Activated T-cell treated with anti-CD3 and anti-CD28 coated beads for 4 hours (primary cell): ENCODE data around the gene ZBTB9.

ENCODE experiments used
- DNase-seq: peaks from one replicate; pipeline ENCODE4 v3.0.0-alpha.2; 2020

ZBTB9 gene

DNA sequence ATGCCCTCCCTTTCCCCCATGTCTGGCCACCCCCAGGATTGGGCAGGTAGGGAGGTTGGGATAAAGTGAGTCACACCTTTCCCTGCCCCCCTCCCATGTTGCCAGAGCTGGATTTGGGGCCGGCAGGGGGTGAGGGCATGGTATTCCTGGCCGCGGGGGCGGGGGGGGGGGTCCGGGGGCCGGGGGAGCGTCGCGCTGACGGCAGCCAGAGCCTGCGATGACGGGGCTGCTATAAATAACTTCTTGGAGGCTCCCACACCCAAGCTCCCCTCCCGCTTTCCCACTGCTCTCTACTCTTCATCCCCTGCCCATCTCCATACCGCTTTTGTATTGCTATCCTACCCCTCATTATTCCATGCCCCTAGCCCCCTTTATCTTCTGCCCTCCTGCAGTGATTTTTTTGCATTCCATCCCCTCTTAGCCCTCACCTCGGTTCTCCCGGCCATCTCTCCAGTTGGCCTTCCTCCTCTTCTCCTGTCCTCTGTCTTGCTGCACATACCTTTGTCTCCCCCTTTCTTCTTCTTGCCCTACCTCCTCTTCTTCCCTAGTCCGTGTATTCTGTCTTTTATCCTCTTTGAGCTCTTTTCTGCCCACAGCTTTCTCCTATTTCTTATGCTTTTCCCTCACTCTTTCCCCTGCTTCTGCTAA is 20.7 kb upstream of the ZBTB9 start:
- no peak for DNase-seq

DNA sequence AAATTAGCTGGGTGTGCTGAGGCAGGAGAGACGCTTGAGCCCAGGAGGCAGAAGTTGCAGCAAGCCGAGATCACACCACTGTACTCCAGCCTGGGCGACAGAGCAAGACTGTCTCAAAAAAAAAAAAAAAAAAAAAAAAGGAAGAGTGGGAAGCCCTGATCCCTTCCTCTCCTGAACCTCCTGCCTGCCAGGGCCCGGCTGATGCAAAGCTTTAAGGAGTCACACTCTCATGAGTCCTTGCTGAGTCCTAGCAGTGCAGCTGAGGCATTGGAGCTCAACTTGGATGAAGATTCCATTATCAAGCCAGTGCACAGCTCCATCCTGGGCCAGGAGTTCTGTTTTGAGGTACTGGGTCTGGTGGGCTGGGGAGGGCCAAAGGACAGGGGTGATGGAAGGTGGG is 19.4 kb upstream of the ZBTB9 start:
- DNase-seq, result no peak

DNA sequence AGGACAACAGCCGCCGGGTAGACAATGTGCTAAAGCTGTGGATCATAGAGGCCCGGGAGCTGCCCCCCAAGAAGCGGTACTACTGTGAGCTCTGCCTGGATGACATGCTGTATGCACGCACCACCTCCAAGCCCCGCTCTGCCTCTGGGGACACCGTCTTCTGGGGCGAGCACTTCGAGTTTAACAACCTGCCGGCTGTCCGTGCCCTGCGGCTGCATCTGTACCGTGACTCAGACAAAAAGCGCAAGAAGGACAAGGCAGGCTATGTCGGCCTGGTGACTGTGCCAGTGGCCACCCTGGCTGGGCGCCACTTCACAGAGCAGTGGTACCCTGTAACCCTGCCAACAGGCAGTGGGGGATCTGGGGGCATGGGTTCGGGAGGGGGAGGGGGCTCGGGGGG is 16.7 kb upstream of the ZBTB9 start:
- no peak for DNase-seq

DNA sequence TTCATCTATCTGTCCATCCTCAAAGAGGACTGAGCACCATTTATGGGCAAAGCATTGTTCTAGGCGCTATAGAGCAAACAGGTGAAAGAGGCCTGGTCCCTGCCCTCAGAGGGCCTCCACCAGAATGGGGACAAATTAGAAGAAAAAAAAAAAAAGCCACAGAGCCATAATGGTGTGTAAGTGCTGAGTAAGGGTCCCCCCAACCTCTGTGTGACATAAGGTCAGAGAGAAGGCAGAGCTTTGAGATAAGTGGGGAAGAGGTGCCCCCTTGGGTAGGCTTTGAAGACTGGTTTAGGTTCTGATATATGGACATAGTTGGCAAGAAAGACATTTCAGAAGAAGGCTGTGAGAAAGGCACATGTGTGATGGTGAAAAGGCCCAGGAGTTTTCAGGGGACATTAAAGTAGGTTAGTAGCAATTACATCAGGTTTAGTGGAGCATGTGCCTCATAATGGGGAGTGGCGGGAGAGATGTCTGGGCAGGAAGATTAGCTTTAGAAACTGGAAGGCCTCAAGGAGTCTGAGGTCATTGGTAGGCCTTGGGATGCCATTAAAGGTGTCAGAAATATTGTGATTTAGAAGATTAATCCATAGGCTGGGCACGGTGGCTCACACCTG is 15.3 kb upstream of the ZBTB9 start:
- DNase-seq, result no peak

DNA sequence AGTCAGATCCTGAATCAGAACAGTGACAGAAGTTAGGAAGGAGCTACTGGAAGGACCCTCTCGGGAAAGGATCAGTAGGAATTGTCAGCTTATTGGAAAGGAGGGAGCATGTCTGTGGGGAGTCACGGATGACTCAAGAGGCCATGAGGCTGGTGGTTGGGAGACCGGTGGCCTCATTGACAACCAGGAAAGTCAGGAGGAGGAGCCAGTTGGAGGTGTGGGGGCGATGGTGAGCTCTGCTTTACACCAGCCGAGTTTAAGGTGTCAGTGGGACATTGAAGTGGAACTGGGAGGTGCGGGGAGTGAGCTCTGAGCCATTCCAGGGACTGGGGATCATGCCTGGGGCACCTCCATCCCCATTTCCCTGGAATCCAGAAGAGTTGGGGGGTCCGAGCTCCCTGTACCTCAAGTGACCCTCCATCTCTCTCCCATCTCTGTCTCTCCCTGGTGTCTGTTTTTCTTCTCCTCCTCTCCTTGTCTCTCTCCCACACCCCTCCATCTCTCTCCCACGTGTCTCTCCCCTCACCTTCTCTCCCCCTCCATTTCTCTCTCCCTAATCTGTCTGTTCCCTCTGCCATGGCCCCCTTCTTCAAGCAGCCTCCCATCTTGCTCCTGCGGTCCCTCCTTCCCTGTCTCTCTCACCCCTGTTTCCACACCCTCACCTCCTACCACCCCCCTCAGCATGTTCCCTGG is 14.3 kb upstream of the ZBTB9 start:
- DNase-seq, result no peak

DNA sequence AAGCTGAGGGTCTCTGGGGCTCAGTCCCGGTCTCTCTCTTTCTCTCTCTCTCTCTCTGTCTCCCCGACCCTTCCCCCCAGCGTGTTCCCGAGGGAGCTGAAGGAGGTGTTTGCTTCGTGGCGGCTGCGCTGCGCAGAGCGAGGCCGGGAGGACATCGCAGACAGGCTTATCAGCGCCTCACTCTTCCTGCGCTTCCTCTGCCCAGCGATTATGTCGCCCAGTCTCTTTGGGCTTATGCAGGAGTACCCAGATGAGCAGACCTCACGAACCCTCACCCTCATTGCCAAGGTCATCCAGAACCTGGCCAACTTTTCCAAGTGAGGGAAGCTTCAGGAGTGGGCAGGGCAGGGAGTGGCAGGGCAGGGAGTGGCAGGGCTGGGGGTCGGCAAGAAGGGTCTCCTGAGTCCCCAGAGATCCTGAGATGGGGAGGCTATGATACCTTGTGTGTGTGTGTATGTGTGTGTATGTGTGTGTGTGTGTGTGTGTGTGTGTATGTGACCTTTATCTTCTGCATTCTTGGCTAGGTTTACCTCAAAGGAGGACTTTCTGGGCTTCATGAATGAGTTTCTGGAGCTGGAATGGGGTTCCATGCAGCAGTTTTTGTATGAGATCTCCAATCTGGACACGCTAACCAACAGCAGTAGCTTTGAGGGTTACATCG is 13.6 kb upstream of the ZBTB9 start:
- no peak for DNase-seq

DNA sequence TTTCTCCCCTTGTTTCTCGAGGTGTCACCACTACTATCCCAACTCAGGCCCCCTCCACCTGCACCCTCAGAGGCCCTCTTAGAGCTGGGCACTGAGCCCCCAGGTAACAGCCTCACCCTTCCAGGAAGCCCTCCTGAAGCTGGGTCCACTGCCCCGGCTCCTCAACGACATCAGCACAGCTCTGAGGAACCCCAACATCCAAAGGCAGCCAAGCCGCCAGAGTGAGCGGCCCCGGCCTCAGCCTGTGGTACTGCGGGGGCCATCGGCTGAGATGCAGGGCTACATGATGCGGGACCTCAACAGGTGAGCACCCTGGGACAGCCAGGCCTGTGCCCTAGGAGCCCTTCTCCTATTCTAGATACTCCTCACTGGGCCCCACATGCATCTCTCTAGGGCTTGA is 12.9 kb upstream of the ZBTB9 start:
- no peak for DNase-seq

DNA sequence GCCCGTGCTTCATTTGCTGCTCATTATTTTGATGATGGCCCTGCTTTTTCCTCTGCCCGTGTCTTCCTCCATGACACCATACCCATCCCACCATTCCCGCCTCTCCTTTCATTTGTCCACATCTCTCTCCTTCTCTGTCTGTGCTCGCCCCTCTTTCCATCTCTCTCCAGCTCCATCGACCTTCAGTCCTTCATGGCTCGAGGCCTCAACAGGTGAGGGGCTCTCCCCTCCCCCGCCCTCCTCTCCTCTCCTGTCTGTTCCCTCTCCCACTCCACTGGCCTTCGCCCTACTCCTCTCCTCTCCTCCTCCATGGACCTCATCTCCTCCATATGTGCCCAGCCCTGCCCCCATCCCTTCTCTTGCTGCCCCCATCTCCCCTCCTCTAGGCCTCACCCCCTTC is 12.1 kb upstream of the ZBTB9 start:
- DNase-seq, result no peak

DNA sequence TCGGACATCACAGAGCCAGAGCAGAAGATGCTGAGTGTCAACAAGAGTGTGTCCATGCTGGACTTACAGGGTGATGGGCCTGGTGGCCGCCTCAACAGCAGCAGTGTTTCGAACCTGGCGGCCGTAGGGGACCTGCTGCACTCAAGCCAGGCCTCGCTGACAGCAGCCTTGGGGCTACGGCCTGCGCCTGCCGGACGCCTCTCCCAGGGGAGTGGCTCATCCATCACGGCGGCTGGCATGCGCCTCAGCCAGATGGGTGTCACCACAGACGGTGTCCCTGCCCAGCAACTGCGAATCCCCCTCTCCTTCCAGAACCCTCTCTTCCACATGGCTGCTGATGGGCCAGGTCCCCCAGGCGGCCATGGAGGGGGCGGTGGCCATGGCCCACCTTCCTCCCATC is 11.4 kb upstream of the ZBTB9 start:
- DNase-seq, result no peak

DNA sequence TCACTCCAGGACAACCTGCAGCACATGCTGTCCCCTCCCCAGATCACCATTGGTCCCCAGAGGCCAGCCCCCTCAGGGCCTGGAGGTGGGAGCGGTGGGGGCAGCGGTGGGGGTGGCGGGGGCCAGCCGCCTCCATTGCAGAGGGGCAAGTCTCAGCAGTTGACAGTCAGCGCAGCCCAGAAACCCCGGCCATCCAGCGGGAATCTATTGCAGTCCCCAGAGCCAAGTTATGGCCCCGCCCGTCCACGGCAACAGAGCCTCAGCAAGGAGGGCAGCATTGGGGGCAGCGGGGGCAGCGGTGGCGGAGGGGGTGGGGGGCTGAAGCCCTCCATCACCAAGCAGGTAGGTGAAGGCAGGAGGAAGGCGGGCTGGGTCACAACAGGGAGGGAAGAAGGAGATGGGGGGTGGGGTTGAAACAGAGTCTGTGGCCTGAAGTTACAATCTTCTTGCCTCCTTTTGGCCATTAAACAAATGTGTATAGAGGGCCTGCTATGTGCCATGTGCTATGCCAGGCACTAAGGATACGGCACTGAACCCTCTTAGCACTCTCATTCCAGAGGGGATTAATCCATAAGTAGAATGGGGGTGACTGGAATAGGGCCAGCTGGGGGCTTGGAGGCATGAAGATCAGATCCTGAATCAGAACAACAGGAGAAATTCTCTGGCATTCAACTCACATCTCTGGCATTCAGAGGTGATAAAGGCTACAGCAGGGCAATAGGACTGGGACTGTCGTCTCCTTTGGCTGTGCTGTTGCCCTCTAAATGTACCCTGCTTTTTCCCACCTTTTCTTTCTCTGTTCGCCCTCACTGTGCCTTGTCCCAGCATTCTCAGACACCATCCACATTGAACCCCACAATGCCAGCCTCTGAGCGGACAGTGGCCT is 10.5 kb upstream of the ZBTB9 start:
- DNase-seq, result no peak

DNA sequence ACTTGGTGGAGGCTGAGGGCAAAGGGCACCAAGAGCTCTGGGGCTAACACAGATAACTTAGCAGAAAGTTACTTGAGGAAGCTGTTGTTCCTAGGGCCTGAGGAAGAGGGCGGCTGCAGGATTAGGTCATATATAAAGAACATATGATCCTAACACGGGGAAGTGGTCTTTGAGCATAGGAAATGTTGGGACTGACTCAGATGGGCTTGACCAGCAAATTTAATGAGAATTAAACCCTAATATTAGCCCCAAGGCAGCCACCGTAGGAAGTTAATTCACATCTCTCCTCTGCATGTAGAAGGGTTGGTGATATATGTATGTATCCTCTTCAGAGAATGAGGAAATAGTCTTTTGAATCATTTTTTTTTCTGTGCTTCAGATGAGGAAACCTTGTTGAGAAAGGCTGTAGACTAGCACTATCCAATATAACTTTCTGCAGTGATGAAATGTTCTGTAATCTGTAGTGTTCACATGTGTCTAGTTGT is 9.2 kb upstream of the ZBTB9 start:
- no peak for DNase-seq

DNA sequence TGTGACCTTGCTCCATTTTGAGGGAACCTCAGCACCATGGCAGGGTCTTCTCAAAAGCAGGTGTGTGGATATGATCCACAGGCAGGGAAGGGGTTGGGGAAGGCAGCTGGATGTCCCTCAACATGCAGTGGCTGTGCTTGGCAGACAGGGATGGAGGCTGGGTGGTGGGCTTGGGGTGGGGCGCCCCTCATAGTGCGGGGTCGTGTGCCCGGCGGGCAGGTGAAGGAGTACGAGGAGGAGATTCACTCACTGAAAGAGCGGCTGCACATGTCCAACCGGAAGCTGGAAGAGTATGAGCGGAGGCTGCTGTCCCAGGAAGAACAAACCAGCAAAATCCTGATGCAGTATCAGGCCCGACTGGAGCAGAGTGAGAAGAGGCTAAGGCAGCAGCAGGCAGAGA is 8.0 kb upstream of the ZBTB9 start:
- DNase-seq, result no peak

DNA sequence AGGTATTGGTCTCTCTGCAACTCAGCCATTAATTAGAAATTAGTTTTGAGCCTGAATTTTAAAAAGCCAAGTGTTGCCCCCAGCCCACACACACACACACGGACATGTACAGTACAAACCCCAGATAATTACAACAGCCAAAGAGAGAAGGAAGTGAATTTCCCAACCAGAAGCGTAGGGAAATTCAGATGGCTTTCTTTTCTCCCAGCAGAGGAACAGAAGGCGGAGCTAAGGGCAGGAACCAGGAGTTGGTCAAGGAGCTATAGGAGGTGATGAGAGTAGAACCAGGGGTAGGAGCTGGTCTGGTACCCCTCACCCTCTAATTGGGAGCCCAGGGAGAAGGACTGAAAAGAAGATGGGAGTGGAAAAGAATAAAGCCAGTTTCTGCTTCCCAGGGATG is 3.9 kb upstream of the ZBTB9 start:
- no peak for DNase-seq

DNA sequence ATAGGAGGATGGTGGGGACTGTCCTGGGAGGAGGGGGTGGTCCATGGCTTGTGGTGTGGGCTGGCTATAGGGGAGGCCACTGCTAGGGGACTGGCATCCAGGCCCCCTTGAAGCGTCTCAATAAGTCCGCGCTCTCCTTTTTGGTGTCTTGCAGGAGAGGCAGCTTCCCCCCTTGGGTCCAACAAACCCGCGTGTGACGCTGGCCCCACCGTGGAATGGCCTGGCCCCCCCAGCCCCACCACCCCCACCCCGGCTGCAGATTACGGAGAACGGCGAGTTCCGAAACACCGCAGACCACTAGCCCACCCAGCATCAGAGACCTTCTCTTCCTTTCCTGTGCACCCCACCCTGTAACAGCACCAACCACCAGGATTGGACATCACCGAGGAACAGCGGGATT is 2.8 kb upstream of the ZBTB9 start:
- no peak for DNase-seq

DNA sequence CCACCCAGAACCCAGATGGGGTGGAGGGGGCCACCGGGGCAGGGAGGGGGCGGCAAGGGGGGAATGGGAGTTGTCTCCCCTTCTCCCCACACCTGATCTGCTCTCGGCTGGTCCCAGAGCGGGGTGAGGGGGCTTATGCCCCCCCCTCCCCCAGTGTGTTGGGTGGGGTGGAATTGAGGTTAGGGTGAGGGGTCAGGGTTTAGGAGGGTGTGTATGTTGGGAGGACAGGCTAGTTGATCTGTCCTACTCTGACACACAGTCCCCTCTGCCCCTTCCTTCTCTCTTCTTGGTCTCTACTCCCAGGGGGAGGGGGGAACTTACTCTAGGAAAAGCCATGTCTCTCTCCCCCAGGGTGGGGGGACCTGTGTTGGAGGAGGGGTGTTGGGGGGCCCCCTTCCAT is 1.9 kb upstream of the ZBTB9 start:
- DNase-seq, result no peak

DNA sequence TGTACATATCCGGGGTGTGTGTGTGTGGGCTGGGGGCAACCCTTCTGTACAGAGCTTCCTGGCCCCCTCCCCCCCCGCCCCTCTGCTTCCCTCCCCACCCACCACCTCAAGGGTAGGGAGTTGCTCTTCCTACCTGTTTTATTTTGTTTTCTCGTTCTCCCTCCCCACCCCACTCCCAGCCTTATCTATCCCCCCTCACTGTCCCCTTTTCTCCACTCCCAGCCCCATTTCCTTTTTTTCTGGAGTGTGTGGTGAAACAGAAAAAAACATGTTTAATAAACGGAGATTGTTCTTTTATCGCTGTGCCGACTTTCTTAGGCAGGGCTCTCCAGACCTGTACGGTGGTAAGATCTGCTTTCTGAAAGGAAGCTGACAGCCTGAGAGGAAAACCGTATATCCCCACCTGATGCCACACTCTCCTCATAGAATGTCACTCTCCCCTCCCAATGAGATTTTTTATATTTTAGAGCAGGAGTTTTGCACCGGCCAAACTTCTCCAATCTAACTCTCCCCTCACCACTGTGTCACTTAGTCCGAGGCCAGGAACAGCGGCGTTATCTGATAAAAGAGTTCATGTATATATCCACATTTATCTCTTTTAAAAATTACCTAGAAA is 875 bp upstream of the ZBTB9 start:
- no peak for DNase-seq

DNA sequence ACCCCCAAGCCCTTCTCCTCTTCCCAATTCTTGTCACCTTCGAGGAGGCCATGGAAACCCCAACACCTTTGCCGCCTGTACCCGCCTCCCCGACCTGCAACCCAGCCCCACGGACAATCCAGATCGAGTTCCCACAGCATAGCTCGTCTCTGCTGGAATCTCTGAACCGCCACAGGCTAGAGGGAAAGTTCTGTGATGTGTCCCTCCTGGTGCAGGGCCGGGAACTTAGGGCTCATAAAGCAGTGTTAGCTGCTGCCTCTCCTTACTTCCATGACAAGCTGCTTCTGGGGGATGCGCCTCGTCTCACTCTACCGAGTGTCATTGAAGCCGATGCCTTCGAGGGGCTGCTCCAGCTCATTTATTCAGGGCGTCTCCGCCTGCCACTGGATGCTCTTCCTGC is 675 bp downstream of the ZBTB9 start:
- no peak for DNase-seq

DNA sequence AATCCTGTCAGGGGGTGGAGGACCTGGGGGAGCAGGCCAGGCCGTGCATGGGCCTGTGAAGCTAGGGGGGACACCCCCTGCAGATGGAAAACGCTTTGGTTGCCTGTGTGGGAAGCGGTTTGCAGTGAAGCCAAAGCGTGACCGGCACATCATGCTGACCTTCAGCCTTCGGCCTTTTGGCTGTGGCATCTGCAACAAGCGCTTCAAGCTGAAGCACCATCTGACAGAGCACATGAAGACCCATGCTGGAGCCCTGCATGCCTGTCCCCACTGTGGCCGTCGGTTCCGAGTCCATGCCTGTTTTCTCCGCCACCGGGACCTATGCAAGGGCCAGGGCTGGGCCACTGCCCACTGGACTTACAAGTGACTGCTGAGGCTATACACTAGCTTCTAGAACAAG is 1.8 kb downstream of the ZBTB9 start:
- no peak for DNase-seq

DNA sequence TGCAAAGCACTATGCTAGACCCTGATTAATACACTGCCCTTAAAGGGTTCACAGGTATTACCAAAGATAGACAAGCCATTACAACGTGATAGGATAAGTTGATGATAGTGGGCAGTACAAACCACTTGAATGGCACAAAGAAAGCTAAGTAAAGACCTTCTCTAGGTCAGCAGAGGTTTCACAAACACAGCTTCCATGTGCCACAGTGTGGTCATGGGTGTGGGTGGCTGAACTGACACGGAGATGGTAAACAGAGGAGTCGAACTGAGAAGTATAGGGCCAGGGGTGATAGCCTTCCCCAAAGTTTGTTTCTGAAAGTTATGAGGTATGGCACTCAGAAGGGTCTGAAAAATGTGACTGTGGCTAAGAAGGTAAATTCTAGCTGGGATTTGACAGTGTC is 4.3 kb downstream of the ZBTB9 start:
- no peak for DNase-seq

DNA sequence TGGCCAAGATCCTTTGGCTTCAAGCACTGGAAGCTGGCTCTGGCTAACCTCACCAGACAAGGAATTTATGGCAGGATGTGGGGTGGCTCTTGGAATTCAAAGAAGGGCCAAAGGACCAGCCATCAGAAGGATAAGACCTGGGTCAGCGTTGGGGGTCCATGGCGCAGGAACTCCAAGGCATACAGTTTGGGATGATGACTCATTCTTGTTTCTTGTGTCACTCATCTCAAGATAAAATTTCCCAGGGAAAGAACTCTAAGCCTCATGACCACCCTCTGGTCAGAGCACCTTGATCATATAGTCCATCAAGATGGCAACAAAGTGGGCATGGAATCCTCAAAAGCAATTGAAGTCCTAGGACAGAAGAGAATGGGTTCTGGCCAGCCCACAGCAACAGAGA is 4.8 kb downstream of the ZBTB9 start:
- DNase-seq, result no peak

DNA sequence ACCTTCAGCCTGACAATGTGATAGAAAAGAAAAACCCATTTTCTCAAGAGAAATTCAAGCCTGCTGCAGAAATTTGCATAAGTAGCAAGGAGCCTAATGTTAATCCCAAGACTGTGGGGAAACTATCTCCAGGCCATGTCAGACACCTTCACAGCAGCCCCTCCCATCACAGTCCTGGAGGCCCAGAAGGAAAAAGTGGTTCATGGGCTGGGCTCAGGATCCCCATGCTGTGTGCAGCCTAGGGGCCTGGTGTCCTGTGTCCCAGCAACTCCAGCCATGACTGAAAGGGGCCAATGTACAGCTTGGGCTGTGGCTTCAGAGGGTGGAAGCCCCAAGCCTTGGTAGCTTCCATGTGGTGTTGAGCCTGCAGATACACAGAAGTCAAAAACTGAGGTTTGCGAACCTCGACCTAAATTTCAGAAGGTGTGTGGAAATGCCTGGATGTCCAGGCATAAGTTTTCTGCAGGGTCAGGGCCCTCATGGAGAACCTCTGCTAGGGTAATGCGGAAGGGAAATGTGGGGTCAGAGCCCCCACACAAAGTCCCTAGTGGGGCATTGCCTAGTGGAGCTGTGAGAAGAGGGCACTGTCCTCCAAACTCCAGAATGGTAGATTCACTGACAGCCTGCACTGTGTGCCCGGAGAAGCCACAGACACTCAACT is 11.8 kb downstream of the ZBTB9 start:
- DNase-seq, result no peak

DNA sequence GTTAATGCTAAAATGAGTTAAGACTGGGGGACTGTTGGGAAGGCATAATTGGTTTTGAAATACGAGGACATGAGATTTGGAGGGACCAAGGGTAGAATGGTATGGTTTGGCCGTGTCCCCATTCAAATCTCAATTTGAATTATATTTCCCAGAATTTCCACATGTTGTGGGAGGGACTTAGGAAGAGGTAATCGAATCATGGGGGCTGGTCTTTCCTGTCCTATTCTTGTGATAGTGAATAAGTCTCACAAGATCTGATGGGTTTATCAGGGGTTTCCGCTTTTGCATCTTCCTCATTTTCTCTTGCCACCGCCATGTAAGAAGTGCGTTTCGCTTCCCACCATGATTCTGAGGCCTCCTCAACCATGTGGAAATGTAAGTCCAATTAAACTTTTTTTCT is 12.7 kb downstream of the ZBTB9 start:
- no peak for DNase-seq
